RWPE2 (cell line): ENCODE results near the gene PNPLA2.
A peak's percentile ranks its signal among the peaks of the same experiment; 100 is the strongest.

Experiments
- ATAC-seq: fragments of 200-7000 bp; cut with Tn5 transposase; 3 replicates; pipeline ENCODE4 v1.9.1; 2021; ENCODE audit warnings: low read depth
- DNase-seq: peaks from one replicate; pipeline ENCODE4 v3.0.0-alpha.2; 2020; ENCODE audit warnings: low spot score
- H3K27ac ChIP-seq: fragments of 450-650 bp; 2 replicates; pipeline ENCODE4 v1.5.1; 2017; ENCODE audit warnings: mild to moderate bottlenecking; ENCODE audit not compliant: poor library complexity, severe bottlenecking
- H3K27me3 ChIP-seq: fragments of 250-450 bp; sonication (Bioruptor Pico); 2 replicates; pipeline ENCODE4 v1.5.1; 2021; ENCODE audit warnings: mild to moderate bottlenecking, moderate library complexity; ENCODE audit not compliant: insufficient read depth, poor library complexity, severe bottlenecking
- H3K36me3 ChIP-seq: fragments of 250-450 bp; sonication (Bioruptor Pico); 2 replicates; pipeline ENCODE4 v1.5.1; 2020; ENCODE audit warnings: low read depth, mild to moderate bottlenecking, moderate library complexity
- H3K4me1 ChIP-seq: fragments of 250-450 bp; sonication (Bioruptor Pico); 2 replicates; pipeline ENCODE4 v1.5.1; 2021; ENCODE audit warnings: mild to moderate bottlenecking, moderate library complexity; ENCODE audit not compliant: insufficient read depth, poor library complexity, severe bottlenecking
- H3K4me3 ChIP-seq: fragments of 250-450 bp; sonication (Bioruptor Pico); 2 replicates; pipeline ENCODE4 v1.5.1; 2021; ENCODE audit warnings: mild to moderate bottlenecking, moderate library complexity; ENCODE audit not compliant: severe bottlenecking
- H3K9me3 ChIP-seq: fragments of 250-450 bp; sonication (Bioruptor Pico); 2 replicates; pipeline ENCODE4 v1.5.1; 2021; ENCODE audit warnings: mild to moderate bottlenecking, moderate library complexity; ENCODE audit not compliant: severe bottlenecking
- CTCF ChIP-seq: fragments of 450-650 bp; IDR thresholded peaks from one replicate; pipeline ENCODE4 v1.5.1; 2017; ENCODE audit warnings: mild to moderate bottlenecking, moderate library complexity; ENCODE audit not compliant: poor library complexity, severe bottlenecking

Gene PNPLA2

GRCh38 chr11:831961-832528 is 13.3 kb downstream of the PNPLA2 start:
- Histone ChIP-seq H3K27me3 (peaks cover 10% of the 10 kb centered on the region), H3K36me3 (peaks cover 13% of the 10 kb centered on the region), H3K4me1 (peaks cover 13% of the 10 kb centered on the region), H3K9me3 (no peaks in the 10 kb centered on the region), H3K27ac (peak overlapping the region; percentile 97), H3K4me3 (peak overlapping the region; percentile 95)
- no peak for ATAC-seq
- DNase-seq, result no peak
- no peak for TF ChIP-seq CTCF

- H3K27ac ChIP-seq, result peak within 1 kb of the TSS; percentile 97
- H3K27me3 ChIP-seq, result peaks cover 10% of the 10 kb centered on the region
- DNase-seq, result no peak
- peaks cover 19% of the 10 kb centered on the region for H3K36me3 ChIP-seq
- peak within 1 kb of the TSS; percentile 95 for H3K4me3 ChIP-seq
- no peaks in the 10 kb centered on the region for H3K9me3 ChIP-seq
- TF ChIP-seq CTCF, result peak; percentile 16
- no peak; the same call in 2 of the 3 replicates for ATAC-seq
- peaks cover 10% of the 10 kb centered on the region for H3K4me1 ChIP-seq
Measured at GRCh38 chr11:832529-833113, 13.9 kb downstream of the PNPLA2 start, which contains the start of gene CD151. CD151 (plus strand) TSS chr11:832952; CDS start chr11:836070, 3,118 bp downstream.

- H3K27ac ChIP-seq, result peak overlapping the region; percentile 97
- DNase-seq, result no peak
Measured at GRCh38 chr11:833114-833791, 14.5 kb downstream of the PNPLA2 start.

GRCh38 chr11:833849-834311 is 15.2 kb downstream of the PNPLA2 start:
- Histone ChIP-seq H3K36me3 (peaks cover 29% of the 10 kb centered on the region), H3K9me3 (no peaks in the 10 kb centered on the region), H3K27me3 (peaks cover 8% of the 10 kb centered on the region), H3K27ac (peak overlapping the region; percentile 97), H3K4me3 (peak overlapping the region; percentile 95), H3K4me1 (peaks cover 10% of the 10 kb centered on the region)
- no peak for TF ChIP-seq CTCF
- no peak for DNase-seq
- ATAC-seq, result no peak

More at GRCh38 chr11:833114-833791, 14.5 kb downstream of the PNPLA2 start:
- H3K27me3 ChIP-seq, result peaks cover 10% of the 10 kb centered on the region
- peaks cover 23% of the 10 kb centered on the region for H3K36me3 ChIP-seq
- no peak for TF ChIP-seq CTCF
- H3K9me3 ChIP-seq, result no peaks in the 10 kb centered on the region
- no peak for ATAC-seq
- peaks cover 10% of the 10 kb centered on the region for H3K4me1 ChIP-seq
- peak overlapping the region; percentile 95 for H3K4me3 ChIP-seq
